Measurements from ENCODE around the gene STRADA. TPM values are rescaled to one million over a fixed set of nuclear protein-coding genes. Genes with fewer than 3 reads are reported as not detected.

Gene STRADA
- total RNA-seq, 1 experiment from 2014 or later, result 36.6 TPM

DNA sequence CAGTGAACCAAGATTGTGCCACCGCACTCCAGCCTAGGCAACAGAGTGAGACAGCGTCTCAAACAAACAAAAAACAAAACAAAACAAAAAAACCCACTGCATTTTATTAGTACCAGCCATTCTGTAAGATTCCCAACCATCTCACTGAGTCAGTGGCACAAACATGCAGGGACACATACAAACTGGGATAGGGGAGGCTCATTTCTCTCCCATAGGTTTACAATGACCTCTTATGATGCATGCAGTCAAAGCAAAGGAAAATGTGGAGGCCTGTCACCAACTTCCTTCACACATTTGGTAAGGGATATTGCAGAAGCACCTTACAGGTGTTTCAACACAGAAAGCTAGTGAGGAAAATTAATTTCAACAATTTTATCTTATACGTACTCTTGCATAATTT, 12.4 kb upstream of the STRADA start:
- H3K27ac Mint-ChIP-seq (ENCODE audit: low read depth, unreplicated experiment), result no peak overlapping the region
- H3K27me3 Mint-ChIP-seq (ENCODE audit: insufficient read depth, unreplicated experiment), result no peaks in the 10 kb centered on the region
- POLR2A ChIA-PET, result interaction anchor here (1.1 to 1.5 kb wide), 2 partner anchors 19 to 21 kb away, joined by 3 read pairs; no protein-coding TSS in a partner anchor

DNA sequence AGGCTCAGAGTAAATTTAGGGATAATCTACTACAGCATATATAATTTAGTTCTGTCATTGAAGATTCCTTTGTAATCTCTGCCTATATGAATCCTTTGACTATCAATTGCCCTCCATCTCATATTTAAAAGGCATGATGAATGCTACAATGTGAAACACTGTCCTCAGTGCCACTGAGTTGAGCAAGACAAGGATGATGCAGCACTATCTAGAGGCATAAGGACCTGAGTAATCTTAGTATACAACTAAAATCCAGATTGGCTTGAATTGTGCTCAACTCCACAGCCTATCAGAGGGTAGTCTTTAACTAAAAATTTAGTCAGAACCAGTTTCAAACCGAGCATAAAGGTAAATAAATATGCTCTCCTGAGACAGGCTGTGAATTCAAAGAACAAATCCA, 11.6 kb upstream of the STRADA start:
- no peak overlapping the region for H3K27ac Mint-ChIP-seq (ENCODE audit: low read depth, unreplicated experiment)
- no peak for DNase-seq (ENCODE audit: unreplicated experiment)
- no peak overlapping the region for H3K4me3 Mint-ChIP-seq (ENCODE audit: unreplicated experiment)
- BruUV-seq (replicated peaks), result no TSS peak
- TF ChIP-seq, protein P1, sequence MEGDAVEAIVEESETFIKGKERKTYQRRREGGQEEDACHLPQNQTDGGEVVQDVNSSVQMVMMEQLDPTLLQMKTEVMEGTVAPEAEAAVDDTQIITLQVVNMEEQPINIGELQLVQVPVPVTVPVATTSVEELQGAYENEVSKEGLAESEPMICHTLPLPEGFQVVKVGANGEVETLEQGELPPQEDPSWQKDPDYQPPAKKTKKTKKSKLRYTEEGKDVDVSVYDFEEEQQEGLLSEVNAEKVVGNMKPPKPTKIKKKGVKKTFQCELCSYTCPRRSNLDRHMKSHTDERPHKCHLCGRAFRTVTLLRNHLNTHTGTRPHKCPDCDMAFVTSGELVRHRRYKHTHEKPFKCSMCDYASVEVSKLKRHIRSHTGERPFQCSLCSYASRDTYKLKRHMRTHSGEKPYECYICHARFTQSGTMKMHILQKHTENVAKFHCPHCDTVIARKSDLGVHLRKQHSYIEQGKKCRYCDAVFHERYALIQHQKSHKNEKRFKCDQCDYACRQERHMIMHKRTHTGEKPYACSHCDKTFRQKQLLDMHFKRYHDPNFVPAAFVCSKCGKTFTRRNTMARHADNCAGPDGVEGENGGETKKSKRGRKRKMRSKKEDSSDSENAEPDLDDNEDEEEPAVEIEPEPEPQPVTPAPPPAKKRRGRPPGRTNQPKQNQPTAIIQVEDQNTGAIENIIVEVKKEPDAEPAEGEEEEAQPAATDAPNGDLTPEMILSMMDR (IDR thresholded peaks at IDR 0.05; ENCODE audit: unreplicated experiment), result no peak
- intact Hi-C loops (cut with micrococcal nuclease), result no loop called here
- H3K27me3 Mint-ChIP-seq (ENCODE audit: insufficient read depth, unreplicated experiment), result no peaks in the 10 kb centered on the region
- H3K4me1 Mint-ChIP-seq (ENCODE audit: insufficient read depth, unreplicated experiment), result no peaks in the 10 kb centered on the region
- no peaks in the 10 kb centered on the region for H3K9me3 Mint-ChIP-seq (ENCODE audit: unreplicated experiment)
- H3K36me3 Mint-ChIP-seq (ENCODE audit: insufficient read depth, unreplicated experiment), result peaks cover 92% of the 10 kb centered on the region
- ChIA-PET POLR2A (interaction anchor here (1.0 to 1.5 kb wide), 3 partner anchors 15 to 21 kb away, joined by 3 to 7 read pairs (median 3); no protein-coding TSS in a partner anchor), CTCF (no interaction called here)

More for the DNA sequence above, 12.4 kb upstream of the STRADA start:
- Mint-ChIP-seq H3K36me3 (ENCODE audit: insufficient read depth, unreplicated experiment) (peaks cover 92% of the 10 kb centered on the region), H3K4me1 (ENCODE audit: insufficient read depth, unreplicated experiment) (no peaks in the 10 kb centered on the region), H3K4me3 (ENCODE audit: unreplicated experiment) (no peak overlapping the region), H3K9me3 (ENCODE audit: unreplicated experiment) (no peaks in the 10 kb centered on the region)
- BruUV-seq (replicated peaks), result no TSS peak
- CTCF ChIA-PET, result interaction anchor here (0.5 to 0.7 kb wide), 2 partner anchors 55 to 74 kb away, joined by 3 read pairs; no protein-coding TSS in a partner anchor
- TF ChIP-seq, protein P1 (IDR thresholded peaks at IDR 0.05; ENCODE audit: unreplicated experiment), result no peak
- no peak for DNase-seq (ENCODE audit: unreplicated experiment)
- intact Hi-C loops (cut with micrococcal nuclease), result no loop called here

DNA sequence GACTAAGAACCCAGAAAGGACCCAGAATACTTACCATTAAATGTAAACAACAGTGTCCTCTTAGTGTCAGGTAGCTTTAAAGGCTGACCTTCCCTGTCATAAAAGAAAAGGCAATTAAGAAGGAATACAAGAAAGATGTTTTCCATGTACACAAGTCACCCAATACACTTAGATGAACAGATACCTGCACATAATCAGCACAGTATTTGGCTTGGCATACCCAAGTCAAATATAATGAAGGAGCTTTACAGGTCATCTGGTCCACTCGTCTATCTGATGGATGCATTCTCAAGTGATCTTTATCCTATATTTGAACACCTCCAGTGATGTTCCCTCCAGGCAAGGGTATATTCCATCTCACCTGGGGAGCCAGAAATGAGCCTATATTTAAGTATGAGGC, 11.1 kb upstream of the STRADA start:
- TF ChIP-seq, protein P1 (IDR thresholded peaks at IDR 0.05; ENCODE audit: unreplicated experiment), result no peak
- H3K36me3 Mint-ChIP-seq (ENCODE audit: insufficient read depth, unreplicated experiment), result peaks cover 91% of the 10 kb centered on the region

DNA sequence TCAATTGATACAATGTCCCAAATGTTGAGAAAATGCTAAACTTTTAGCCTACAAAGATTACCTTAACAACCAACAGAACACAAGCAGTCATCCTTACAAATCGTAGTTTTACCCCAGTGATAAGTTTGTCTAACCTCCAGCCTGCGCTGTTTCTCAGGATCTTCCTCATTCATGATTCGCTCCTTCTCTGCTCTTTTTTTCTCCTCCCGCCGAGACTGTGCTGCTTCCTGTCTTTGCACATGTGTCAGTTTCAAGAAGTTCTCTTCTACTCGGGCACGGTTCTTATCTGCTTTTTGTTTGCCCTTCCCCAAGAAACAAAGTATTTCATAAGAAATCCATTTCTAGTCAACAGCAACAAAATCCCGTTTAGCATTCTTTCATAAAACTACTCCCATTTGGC, 10.2 kb upstream of the STRADA start:
- TF ChIP-seq, protein P1 (IDR thresholded peaks at IDR 0.05; ENCODE audit: unreplicated experiment), result no peak
- Mint-ChIP-seq H3K4me1 (ENCODE audit: insufficient read depth, unreplicated experiment) (no peaks in the 10 kb centered on the region), H3K9me3 (ENCODE audit: unreplicated experiment) (no peaks in the 10 kb centered on the region), H3K36me3 (ENCODE audit: insufficient read depth, unreplicated experiment) (peaks cover 91% of the 10 kb centered on the region), H3K4me3 (ENCODE audit: unreplicated experiment) (no peak overlapping the region), H3K27ac (ENCODE audit: low read depth, unreplicated experiment) (no peak overlapping the region), H3K27me3 (ENCODE audit: insufficient read depth, unreplicated experiment) (no peaks in the 10 kb centered on the region)
- intact Hi-C loops (cut with micrococcal nuclease), result no loop called here
- no peak for DNase-seq (ENCODE audit: unreplicated experiment)
- CTCF ChIA-PET, result no interaction called here
- BruUV-seq (replicated peaks), result TSS peak; percentile 35
- POLR2A ChIA-PET, result interaction anchor here (1.0 to 1.1 kb wide), 2 partner anchors 10 to 22 kb away, joined by 3 to 4 read pairs; partner anchors contain the start of genes CCDC47 and DDX42

More for the DNA sequence above, 11.1 kb upstream of the STRADA start:
- DNase-seq (ENCODE audit: unreplicated experiment), result no peak
- no peaks in the 10 kb centered on the region for H3K4me1 Mint-ChIP-seq (ENCODE audit: insufficient read depth, unreplicated experiment)
- ChIA-PET CTCF (no interaction called here), POLR2A (interaction anchor here (1.0 to 1.1 kb wide), 3 partner anchors 9 to 21 kb away, joined by 3 to 7 read pairs (median 4); partner anchors contain the start of genes CCDC47 and DDX42)
- H3K9me3 Mint-ChIP-seq (ENCODE audit: unreplicated experiment), result no peaks in the 10 kb centered on the region
- intact Hi-C loops (cut with micrococcal nuclease), result no loop called here
- H3K4me3 Mint-ChIP-seq (ENCODE audit: unreplicated experiment), result no peak overlapping the region
- no peak overlapping the region for H3K27ac Mint-ChIP-seq (ENCODE audit: low read depth, unreplicated experiment)
- no TSS peak for BruUV-seq (replicated peaks)
- H3K27me3 Mint-ChIP-seq (ENCODE audit: insufficient read depth, unreplicated experiment), result no peaks in the 10 kb centered on the region
